Measurements from ENCODE around the gene RCN1.

GRCh38 chr11:32139896-32140520, 49.1 kb downstream of the RCN1 start:
- TF ChIP-seq CTCF (IDR thresholded peaks at IDR 0.05) = no peak
- no peak for TF ChIP-seq POLR2A (IDR thresholded peaks at IDR 0.05)

Data from body of pancreas (tissue), 4 donors.